ENCODE results near the gene KCNJ13.
"Not testable (repeated sequence)": the region's sequence is repeated elsewhere in the genome, so short reads cannot be mapped to it uniquely, and the experiment has no call there.

The KCNJ13 gene

DNA sequence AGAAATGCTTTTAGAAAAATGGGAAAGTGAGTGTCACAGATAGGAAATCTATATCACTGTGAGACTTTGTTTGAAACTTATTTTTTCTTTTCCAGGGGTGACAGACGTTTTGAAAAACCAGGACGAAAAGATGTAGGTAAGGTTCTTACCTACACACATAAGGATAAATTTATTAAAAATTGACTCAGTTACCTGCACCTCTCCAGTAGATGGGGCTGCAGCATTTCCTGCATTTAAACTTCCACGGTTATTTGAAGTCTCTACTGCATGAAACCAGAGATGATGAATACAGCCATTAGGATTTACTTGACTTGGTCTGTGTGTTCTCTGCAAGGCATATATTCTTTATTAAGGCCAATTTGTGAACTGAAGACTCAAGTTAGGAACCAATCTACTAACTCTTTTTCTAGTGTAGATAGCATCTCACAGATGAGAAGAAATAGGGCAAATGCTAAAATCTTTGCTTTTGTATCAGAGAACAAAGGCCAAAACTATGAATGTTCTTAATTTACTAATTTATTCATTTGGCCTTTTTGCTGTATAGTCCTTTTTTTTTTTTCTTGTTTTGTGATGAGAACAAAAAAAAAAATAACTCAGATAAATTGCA, 15.0 kb downstream of the KCNJ13 start:
- peak; percentile 39 for DNase-seq (ENCODE audit: low spot score)

GRCh38 chr2:232757905-232758304, 18.5 kb downstream of the KCNJ13 start:
- DNase-seq (ENCODE audit: low spot score), result no peak

DNA sequence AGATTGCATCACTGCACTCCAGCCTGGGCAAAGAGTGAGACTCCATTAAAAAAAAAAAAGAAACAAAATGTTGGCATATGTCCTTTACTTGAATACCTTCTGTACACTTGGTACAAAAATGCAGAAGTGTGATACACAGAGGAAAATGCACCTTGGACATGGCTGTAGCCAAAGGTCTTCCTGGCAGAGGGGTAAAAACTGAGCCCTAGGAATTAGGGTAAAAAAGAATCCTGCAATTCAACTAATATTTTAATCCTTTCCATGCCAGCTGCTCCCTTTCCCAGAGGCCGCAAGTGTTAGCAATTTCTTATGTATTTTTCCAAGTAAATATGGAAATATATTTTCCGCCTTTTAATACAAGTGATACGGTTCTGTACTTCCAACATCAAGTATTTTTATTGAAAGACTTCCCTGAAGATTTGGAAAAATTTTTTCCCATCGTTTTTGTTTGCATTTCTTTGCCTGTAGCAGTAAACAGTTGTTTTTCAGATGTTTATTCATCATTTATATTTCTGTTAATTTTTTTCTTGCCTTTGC, 26.2 kb downstream of the KCNJ13 start:
- DNase-seq (ENCODE audit: low spot score), result no peak

GRCh38 chr2:232749331-232749730, 27.0 kb downstream of the KCNJ13 start:
- no peak for DNase-seq (ENCODE audit: low spot score)

GRCh38 chr2:232748038-232748437, 28.3 kb downstream of the KCNJ13 start:
- no peak for DNase-seq (ENCODE audit: low spot score)

GRCh38 chr2:232744963-232745362, 31.4 kb downstream of the KCNJ13 start:
- DNase-seq (ENCODE audit: low spot score), result no peak

GRCh38 chr2:232741972-232742371, 34.4 kb downstream of the KCNJ13 start:
- DNase-seq (ENCODE audit: low spot score), result no peak

- no peak for DNase-seq (ENCODE audit: low spot score)
Observed at GRCh38 chr2:232741294-232741693, 35.1 kb downstream of the KCNJ13 start.

DNA sequence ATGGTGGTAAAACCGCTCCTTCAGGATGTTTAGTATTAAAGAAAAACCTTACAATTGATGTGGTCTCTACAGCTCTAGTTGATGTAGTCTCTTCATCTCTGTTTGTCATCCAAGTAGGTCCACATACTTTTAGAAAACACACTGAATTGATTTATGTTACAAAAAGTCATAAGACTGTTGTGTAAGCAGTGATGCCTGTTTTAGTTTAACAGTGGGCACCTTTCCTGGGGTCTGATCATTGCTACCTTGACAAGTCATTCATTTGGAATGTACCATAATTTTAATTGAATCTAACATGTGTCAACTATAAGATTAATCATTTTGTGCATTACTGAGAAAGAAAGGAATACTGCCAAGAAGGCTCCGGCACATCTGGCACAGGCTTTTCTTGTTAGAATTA, 44.9 kb downstream of the KCNJ13 start:
- DNase-seq (ENCODE audit: low spot score), result no peak

DNA sequence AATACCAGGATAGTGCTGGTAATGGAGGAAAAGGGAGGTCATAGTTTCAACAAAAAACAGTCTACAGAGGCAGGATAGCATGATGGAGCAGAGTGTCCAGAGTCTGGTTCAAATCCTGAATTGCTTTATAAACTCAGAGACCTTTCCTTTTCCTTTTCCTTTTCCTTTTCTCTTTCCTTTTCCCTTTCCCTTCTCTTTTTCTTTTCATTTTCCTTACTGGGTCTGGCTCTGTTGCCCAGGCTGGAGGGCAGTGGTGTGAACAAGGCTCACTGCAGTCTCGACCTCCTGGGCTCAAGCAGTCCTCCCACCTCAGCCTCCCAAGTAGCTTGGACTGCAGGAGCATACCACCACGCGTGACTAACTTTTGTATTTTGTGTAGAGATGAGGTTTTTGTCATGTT, 47.6 kb downstream of the KCNJ13 start:
- no peak for DNase-seq (ENCODE audit: low spot score)

DNA sequence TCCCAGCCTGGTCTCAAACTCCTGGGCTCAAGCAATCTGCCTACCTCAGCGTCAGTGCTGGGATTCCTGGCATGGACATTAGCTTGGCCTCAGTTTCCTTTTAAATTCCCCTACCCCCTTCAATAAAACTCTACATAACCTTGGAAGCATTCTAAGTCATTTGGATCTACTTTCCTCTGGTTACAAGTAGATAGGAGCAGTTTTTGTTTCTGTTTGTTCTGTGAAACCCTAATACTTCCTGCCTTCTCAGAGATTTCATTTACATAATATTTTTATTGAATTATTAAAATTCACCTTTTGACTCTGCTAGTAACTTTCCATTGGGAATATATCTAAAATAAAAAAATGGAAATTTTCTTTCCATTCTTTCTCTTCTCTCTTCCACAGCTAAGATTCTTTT, 53.3 kb downstream of the KCNJ13 start:
- no peak for DNase-seq (ENCODE audit: low spot score)

DNA sequence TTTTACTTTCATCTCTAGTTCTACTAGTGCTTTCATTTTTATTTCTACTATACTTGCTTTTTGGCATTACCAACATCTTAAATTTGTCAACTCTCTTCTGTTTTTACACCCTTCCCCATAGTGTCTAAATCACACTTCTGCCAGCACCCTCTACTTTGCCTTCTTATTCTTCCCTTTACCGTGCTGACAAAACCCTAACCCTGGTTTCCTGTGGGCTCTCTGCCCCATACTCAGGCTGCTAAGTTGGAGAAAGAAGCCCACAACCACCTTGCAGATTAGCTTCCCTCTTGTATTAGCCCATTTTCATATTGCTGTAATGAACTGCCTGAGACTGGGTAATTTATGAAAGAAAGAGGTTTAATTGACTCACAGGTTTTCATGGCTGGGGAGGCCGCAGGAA, 54.5 kb downstream of the KCNJ13 start:
- DNase-seq (ENCODE audit: low spot score), result no peak

DNA sequence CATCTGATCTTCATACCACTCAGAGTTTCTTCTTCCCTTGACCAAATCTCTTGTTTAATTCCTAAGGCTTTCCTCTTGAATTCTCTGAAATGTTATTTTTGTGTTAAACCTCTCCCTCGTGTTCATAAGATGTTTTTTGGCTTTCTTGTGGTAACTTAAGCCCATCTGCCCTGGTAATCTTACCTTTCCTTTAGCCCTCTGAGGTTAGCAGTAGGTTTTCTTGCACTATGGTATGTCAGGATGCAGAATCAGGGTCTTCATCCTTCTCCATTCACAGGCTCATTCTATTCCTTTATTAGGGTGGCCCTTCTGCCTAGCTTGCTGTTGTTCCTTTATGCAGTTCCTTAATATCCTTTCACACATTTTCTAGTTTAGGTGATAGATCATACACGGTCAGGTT, 55.1 kb downstream of the KCNJ13 start:
- DNase-seq (ENCODE audit: low spot score), result no peak

GRCh38 chr2:232720056-232720455, 56.3 kb downstream of the KCNJ13 start:
- not testable (repeated sequence) for DNase-seq (ENCODE audit: low spot score)

Measured in CD4-positive, alpha-beta T cell treated with Interleukin-6 at 100 ng/mL for 8 hours (primary cell).